SKM-1 (cell line): ENCODE measurements around the gene RENBP.

ENCODE experiments used
- DNase-seq: peaks from one replicate; lab custom pipeline; 2025; ENCODE audit not compliant: unreplicated experiment; lab: John Stamatoyannopoulos, UW

Gene RENBP

GRCh38 chrX:153921511-153922446 is 22.7 kb downstream of the RENBP start:
- no peak for DNase-seq

- no peak for DNase-seq
These were observed 23.4 kb downstream of the RENBP start for GRCh38 chrX:153921070-153921469.

- no peak for DNase-seq
These were observed 23.9 kb downstream of the RENBP start for GRCh38 chrX:153920546-153920945.

- no peak for DNase-seq
These were observed 25.2 kb downstream of the RENBP start for GRCh38 chrX:153919281-153919680.

GRCh38 chrX:153917869-153918268 is 26.6 kb downstream of the RENBP start:
- no peak for DNase-seq

GRCh38 chrX:153913701-153914100 is 30.7 kb downstream of the RENBP start:
- no peak for DNase-seq

- no peak for DNase-seq
These were observed 31.2 kb downstream of the RENBP start for GRCh38 chrX:153913211-153913610.

- DNase-seq, result no peak
These were observed 32.6 kb downstream of the RENBP start for GRCh38 chrX:153911798-153912197.

GRCh38 chrX:153910446-153910845 is 34.0 kb downstream of the RENBP start:
- DNase-seq, result no peak

- DNase-seq, result no peak
These were observed 34.5 kb downstream of the RENBP start for GRCh38 chrX:153909980-153910360.

- DNase-seq, result no peak
These were observed 35.1 kb downstream of the RENBP start for GRCh38 chrX:153909024-153909979.

- no peak for DNase-seq
These were observed 36.1 kb downstream of the RENBP start for GRCh38 chrX:153908219-153908860.

- no peak for DNase-seq
These were observed 37.0 kb downstream of the RENBP start for GRCh38 chrX:153907456-153907855.

- DNase-seq, result no peak
These were observed 38.1 kb downstream of the RENBP start for GRCh38 chrX:153906126-153906917.

GRCh38 chrX:153905481-153906095 is 38.9 kb downstream of the RENBP start:
- no peak for DNase-seq

GRCh38 chrX:153903991-153904957 is 40.2 kb downstream of the RENBP start, which contains the start of gene AVPR2:
Gene AVPR2, plus strand, starts transcription at chrX:153904673. Its CDS starts 473 bp downstream, at chrX:153905146.
- DNase-seq, result no peak

- no peak for DNase-seq
These were observed 41.0 kb downstream of the RENBP start for GRCh38 chrX:153903238-153903980.

GRCh38 chrX:153902385-153902784 is 42.1 kb downstream of the RENBP start:
- DNase-seq, result no peak
